GM18858 (cell line): ENCODE measurements around the gene HOXA7.

Source experiments
- ATAC-seq: cut with Tn5 transposase; IDR thresholded peaks from one replicate; pipeline ENCODE4 v1.9.1; 2021; ENCODE audit not compliant: unreplicated experiment

The HOXA7 gene

DNA sequence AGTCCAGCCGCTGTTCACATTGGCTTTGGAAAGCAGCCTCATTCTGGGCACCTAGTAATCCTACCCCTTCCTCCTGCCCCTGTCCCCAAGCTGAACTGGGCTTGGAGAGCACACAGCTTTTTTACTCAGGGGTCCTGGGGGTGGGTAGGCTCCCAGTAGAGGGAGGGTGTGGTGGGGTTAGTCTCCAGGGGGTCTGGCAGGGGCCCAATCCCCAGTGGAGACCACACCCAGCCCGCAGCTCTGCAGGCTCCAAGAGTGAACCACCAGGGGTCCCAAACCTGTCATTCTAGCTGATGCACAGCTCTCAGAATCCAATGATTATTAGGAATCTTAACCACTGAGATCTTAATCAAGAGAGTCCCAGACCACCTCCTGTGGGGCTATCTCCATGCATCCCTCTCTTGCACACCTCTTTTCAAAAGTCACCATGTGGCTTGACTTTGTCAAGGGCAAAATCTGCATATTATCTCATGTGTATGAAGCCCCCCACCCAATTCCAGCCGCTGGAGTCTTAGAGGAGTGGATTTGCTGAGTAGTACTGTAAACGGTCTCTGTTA is 25.9 kb upstream of the HOXA7 start:
- ATAC-seq, result no peak

DNA sequence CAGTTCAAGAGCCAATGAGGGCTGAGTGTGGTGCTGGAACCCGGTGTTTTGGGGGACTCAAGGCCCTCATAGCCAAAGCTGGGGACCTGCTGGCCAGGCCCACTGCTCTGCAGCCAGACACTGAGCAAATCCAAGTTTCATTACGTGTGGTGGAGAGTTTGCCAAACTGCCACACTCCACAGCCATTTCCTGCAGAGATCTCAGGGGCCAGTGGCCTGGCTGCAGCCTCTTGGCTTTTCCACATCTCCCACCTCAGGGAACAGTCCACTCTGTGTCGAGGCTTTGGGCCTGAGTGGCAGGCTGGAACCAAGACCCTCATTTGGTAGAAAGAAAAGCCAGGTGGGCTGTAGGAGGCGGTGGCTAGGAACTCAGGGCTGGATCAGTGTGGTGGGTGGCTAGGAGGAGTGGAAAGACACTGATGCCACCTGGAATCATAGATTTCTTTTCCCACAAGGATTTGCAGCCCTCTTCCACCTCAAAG is 25.4 kb upstream of the HOXA7 start:
- ATAC-seq, result no peak

DNA sequence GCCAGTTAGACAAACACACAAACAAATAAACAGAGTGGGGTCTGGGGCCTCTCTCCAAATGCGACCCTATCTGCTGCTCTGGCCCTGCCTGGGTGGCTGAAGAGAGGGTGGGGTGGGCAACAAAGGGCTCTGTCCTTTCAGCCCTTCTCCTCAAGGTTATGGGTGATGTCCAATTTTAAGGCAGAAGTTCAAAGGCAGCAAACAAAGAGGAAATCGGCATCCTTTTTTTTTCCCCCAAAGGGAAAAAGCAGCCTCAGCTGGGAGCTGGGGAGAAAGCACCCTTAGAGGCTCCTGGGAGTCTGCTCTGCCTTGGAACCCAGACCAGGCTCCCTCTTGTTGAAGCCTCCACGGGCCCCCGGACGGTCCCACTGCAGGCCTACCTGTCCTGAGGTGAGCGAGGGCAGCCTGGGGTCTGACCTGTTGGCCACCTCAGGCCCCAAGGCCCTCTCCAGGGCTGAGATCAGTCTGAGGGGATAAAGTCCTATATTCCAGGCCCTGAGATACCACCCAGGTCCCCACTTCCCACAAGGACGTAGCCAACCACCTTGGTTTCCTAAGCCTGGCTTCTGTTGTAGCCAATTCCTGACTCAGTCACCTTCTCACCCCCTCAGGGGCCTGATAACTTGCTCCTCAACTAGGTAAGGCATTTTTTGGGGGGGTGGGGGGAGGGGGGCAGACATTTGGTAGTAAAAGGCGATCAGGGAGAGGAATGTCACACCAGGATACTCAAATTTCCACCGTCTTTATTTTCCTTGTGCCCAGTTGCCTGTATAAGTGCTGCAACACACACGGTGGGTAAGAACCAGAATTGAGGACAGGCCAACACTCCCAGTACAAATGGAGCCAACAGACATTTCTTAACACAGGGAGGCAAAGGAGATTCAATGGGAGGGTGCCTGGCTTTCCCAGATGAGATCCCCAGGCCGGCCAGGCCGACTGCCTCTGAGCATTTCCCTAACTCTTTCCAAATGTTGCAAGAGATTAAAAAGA is 24.3 kb upstream of the HOXA7 start:
- no peak for ATAC-seq

DNA sequence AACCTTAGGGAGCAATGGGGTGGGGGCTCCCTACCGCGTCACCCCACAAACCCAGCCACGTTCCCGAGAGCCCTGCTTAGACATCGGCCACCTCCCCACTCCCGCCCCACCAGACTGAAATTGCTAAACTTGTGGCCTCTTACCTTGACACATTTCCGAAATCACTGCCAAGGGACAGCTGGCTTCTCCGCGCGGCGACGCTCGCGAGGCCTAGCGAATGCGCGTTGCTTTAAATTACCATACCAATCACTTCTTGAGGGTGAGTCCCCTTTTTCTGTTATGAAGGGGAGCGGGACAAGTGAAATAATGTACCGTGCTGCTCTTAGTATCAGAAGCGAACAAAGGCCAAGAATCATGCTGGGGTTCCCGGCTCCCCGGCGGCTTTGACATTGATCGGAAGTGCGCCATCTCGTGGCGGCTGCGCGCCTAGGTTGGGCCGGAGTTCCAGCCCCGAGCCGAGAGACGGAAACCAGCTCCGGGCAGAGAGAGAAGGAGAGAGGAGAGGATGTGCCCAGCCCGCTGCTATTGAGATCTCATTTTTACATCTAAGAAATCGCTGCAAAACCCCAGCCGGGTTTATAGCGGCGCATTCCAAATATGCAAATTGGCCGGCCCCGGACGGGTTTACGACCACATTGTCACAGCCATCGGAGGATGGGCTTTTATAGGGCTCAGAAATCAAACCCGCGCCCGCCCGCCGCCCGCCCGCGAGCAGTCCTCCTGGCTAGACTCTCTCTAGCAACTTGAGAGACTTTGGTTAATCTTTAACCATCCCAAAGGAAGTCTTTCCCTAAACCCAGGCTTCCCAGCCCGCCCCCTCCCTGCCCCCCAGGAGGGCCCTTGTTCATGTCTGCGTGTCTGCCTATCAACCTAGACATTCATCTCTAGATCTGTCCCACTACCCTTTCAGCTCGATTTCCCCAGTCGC is 23.3 kb upstream of the HOXA7 start:
- ATAC-seq, result no peak

DNA sequence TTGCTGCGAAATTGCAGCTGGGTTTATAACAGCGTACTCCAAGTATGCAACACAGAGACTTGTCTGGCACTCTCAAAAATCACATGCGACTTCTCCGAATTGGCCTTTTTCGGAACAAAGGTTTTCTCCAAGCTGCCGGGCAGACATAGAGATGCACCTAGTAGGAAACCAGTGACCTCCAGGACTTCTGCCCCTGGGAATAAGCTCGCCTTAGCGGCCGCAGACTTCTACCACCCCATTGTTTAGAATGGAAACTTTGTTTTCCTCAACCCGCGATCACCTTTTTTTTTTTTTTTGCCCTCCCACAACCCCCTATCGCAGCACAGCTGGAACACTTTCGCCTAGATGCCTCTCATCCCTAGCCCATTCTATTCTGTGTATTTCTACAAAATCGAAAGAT is 22.6 kb upstream of the HOXA7 start:
- no peak for ATAC-seq

DNA sequence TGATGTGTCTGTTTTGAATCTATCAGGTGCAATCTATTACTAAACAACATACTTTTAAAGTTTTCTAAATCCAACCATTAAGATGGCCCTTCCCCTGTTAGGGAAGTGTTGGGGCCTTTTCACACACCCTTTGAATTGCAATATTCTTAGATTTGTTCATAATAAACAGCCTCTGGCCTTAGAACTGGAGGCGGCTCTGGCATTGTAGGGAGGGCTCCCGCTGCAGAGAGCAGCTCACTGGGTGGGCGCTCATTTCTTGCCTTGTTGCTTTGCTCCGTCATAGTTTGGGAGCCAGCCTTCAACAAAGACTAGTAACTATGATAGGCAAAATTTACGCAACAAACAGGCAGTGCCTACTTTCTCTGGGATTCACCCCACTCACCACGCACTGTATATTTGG is 21.9 kb upstream of the HOXA7 start:
- ATAC-seq, result no peak

DNA sequence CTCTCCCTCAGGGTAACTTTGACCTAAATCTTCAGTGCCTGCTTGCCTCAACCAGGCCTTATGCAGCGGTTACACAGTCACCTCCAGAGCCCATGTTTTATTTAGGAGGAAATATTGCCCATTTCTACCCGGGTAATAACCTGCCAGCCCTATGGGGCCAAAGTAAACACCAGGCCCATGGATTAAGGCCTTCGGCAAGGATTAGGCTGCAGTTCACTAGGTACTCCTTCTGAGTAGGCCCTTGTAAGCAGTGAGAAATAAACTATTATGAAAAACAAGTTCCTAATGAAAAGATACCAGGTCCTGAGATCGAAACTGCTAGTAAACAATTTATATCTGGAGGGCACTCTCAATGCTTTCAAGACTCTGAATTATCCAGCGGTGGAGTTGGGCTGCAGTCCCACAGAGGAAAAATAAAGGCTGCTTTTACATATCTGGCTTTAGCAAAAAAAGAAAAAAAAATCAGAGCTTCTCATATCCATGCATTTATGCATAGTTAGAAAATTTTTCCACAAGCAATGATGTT is 21.4 kb upstream of the HOXA7 start:
- no peak for ATAC-seq

DNA sequence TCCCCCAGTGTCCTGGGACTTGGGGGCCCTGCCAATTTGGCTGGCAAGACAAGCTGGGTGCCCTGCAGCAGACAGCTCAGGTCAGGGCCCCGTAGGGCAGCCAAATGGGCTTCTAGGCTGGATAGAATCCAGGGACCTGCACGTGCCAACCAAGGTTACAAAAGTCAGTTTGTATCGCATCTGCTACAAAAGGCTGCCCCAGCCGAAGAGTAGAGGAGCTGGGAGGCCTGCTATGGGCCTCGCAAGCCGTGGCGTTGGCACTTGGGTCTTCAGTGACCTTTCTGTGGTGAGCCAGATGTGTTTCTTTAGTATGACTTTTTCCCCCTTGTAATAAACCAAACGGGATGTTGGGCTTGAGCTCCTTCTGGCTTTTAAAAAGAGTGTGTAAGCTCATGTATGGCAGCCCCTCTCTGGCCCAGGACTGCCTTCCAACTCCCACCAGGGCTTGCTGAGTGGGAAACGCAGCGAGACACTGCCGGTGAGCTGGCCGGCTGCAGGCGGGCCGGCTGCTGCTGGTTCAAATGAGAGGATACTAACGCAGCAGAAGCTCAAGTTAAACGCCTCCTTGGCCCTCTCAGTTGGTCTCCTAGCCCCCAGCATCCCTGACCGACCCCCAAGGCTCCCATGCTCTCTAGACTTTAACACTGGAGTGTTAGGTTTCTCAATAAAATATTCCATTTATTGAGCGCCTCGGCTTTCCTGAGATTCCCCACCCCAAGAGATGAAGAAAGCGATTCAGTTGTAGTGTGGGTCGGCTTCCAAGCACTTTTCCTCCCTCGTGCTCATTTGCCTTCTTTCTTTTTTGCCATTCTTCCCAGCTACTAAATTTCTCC is 20.7 kb upstream of the HOXA7 start:
- ATAC-seq, result no peak

DNA sequence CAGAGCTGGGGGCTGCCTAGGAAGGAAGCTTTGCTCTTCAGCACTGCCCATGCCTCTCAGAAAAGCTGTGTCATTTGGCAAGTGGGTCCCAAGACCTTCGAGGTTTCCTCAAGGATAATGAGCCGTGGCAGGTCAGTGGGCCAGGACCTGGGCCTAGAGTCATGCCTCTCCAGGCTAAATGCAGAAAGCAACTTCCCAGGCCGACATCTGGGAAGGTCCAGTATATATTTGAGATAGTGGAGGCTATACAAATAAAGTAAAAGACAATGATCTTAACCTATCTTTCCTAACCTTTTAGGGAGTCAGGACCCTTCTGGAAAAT is 20.0 kb upstream of the HOXA7 start:
- ATAC-seq, result no peak

DNA sequence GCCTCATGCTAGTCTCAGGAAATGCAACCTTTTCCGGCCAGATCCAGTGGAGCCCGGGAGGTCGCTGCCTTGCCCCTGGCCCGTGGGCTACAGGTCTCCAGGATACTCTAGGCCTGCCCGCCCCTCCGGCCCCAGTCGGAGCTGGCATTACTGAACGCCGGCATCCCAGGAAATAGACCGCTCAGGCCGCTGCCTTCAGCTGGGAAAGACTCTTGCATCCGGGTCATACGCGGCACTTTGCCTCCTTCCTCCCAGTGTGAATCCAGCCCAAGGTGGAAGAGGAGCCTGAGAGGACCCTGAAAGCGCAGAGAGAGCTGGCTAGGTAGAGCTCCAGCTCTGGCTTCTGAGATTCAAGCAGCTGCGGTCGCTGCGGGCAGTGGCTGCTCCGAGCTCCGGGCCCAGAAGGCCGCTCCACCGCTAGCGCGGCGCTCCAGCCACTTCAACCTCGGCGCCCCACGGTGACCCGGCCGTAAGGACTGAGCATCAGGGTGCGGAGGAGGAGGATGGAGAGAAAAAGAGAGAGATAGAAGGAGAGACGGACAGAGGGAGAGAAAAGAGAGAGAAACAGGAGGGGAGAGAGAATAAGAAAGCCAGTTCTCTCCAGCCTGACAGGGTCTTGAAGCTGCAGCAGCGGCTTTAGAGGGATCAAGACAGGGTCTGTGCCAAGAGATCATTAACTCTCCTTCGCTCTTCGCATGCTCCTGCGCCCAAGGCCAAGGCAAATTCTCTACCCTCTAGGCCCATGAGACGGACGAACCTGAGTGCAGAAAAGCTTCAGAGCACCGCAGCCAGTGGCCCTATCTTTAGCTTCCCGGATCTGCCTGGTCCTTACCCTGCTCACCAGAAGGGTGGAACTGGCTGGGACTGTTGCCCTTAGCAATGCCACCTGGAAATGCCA is 19.4 kb upstream of the HOXA7 start:
- ATAC-seq, result no peak

DNA sequence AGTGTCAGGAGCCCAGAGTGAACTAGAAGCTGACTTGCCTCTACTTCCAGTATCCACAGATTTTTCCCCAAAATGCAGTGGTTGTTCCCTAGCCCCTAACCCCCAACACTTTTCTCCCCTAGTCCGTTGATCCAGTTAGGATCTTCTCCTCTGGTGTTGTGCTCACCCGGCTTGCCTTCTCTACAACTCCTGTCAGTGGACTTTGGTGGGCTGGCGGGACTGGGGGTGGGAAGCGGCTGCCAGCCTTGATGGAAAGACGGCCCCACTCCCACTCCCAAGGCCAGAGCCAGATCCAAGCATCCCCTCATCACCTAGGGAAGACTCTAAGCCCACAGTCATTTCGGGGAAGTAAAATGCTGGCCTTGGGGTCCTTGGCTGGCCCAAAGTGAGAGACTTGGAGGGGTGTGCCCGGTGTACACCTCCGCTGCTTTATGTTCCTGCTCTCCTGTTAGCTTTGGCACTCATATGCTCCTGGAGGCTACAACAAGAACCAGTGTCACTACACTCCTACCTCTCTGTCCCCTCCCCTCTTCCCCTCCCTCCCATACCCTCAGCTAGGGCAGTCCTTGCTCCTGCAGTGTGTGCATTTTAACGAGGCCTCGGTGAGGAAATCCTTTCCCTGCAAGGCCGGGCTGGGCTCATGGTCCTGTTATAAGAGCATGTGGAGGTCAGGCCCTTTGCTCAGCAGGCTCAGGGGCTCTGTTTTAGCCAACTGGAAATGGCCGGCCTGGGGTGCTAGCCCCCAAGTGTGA is 18.6 kb upstream of the HOXA7 start:
- no peak for ATAC-seq

DNA sequence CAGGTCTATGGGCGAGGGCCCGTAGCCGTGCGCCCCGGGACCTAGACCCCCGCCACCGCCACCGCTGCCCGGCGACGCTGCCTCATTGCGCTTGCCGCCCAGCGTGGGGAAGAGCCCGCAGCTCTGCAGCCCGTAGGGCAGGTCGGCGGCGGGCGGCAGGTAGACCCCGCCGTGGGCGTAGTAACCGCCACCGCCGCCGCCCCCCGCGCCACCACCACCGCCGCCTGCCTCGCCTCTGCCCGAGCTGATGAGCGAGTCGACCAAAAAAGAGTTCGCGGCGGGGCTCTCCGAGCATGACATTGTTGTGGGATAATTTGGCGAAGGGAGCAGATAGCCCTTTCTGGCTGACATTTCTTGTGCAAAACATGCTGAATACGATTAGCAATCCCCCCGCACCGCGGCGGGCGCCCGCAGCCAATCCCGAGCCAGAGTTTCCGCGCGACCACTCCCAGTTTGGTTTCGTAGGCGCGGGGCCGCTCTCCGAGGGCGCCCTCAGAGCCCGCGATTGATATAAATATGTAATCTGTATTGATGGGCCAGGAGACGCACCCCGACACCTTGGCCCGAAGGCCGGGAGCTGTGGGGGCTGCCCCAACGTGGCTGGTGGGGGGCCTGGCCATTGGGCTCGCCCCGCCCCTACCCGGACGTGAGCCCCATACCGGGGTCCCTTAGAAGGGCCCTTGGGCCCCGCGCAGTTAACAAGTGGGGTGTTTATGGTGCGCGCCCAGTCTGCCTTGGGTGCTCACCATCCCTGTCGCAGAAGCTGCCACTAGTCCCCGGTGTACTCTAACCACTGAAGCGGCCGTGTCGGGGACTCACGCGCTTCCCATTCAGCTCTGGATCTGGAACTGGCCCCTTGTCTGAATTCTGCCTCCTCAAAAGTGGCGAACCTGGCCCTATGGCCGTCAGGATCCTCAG is 17.7 kb upstream of the HOXA7 start, which contains the start of gene HOXA10:
Gene HOXA10, minus strand, starts transcription at position 365 of the 918 bp plus-strand sequence. Its CDS starts 14 bp downstream, at position 351.
- ATAC-seq, result no peak

DNA sequence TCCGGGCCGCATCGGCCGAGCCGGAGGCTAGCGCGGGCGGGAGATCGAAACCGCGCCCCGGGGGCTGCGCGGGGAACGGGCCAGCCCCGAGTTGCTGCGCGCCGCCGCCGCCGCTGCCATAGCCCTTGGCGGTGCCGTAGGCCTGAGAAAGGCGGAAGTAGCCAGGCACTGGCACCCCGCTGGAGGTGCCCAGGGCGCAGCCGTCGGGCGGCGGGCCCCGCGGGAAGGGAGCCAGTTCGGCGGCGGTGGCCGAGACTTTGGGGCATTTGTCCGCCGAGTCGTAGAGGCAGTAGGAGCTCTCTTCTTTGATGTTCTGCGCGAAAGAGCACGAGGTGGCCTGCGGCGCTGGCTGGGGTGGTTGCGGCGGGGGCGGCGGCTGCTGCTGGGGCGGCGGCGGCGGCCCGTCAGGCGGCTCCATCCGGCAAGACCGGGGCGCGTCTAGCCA is 17.1 kb upstream of the HOXA7 start:
- no peak for ATAC-seq

DNA sequence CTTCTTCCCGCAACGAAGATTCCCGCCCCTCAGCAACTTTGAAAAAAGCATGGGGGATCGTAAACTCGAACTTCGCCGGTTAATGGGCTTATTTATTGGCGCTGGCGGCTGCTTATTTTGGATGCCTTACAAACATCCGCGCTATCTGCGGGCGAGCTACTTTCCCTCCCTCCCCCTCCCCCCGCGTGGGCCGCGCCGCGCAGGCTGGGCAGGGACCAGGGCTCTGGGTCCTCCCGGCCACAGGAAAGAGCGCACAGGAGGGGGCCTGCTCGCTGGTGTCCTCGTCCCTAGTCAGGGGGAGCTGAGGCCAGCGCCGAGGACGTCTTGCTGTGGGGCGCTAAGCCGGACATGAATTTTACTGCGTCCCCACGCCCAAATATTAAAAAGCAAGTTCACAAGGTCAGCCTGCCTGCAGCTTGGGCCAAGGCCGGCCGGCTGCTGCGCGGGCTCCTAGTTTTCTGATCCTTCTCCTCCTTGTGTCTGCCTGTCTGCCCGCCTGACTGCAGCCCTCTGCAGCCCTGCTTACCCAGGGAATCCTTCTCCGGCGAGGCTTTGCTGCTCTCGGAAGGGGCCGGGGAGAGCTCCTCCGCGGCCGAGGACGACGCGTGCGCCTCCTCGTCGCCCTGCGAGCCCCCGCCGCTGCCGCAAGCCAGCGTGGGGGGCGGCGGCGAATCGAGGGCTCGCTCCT is 16.5 kb upstream of the HOXA7 start:
- no peak for ATAC-seq

DNA sequence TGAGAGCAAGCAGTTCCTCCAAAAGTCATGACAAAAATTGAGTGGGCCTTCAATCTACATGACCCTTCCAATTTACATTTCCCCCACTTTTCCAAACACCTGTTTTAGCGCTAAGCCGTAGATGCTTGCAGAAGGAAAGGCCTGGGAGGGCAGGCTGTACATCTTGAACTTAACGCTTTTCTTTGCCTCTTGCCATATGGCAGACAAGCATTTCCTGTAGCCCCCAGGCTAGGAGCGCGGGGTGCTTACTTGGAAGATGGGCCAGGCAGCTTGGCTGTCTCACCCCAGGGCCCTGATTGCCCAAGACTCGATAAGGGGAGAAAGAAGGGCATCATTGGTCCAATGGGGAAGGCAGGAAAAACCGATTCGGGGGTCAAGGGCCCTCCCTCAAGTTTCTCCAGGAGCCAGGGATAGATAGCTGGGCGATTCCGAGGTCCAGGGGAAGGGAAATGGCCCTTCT is 15.9 kb upstream of the HOXA7 start:
- no peak for ATAC-seq

DNA sequence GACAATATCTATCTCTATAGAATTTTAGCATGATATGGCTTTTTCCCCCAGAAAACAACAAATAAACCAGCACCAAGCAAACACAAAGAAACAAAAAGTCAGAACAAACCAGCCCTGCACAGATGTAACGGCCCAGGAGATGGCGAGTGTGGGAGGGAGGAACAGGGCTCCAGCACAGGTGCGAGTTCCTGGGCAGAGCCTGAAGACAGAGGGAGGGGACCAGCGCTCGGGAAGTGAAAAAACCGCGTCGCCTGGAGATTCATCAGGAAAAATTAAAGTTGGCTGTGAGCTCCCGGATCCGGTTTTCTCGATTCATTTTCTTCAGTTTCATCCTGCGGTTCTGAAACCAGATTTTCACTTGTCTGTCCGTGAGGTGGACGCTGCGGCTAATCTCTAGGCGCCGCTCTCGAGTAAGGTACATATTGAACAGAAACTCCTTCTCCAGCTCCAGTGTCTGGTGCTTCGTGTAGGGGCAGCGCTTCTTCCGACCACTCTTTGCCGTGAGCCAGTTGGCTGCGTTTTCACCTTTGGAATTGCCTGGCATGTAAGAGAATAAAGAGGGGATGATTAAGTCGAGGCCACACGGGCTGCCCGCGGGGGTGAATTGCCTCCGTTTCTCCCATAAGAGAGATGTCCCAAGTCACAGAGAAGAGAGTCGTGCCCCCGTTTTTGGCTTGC is 15.3 kb upstream of the HOXA7 start:
- ATAC-seq, result no peak
